GOT3 (cell line): ENCODE measurements around the gene IL13.

Experiments used
- DNase-seq: peaks from one replicate; lab custom pipeline; 2025; ENCODE audit warnings: mixed read lengths; lab: John Stamatoyannopoulos, UW

IL13 gene

GRCh38 chr5:132655821-132656773, 1.9 kb upstream of the IL13 start:
- no peak for DNase-seq

DNA sequence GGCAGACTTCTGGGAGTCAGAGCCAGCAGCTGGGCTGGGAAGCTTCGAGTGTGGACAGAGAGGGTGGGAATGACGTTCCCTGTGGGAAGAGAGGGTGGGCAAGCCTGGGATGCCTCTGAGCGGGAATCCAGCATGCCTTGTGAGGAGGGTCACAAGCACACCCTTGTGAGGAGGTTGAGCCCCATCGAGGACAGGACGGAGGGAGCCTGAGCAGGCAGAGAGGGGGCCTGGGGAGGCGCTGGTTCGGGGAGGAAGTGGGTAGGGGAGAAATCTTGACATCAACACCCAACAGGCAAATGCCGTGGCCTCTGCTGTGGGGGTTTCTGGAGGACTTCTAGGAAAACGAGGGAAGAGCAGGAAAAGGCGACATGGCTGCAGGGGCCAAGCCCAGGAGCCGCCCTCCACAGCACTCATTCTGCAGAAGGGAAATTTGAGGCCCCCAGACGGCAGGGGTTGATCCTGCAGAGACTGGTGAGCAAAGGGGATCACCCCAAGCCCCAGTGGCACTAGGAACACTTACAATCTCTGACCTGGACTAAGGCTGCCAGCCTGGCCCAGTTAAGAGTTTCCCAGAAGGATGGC, 1.1 kb upstream of the IL13 start:
- no peak for DNase-seq

- no peak for DNase-seq
Measured at GRCh38 chr5:132658381-132659302, 669 bp downstream of the IL13 start.

DNA sequence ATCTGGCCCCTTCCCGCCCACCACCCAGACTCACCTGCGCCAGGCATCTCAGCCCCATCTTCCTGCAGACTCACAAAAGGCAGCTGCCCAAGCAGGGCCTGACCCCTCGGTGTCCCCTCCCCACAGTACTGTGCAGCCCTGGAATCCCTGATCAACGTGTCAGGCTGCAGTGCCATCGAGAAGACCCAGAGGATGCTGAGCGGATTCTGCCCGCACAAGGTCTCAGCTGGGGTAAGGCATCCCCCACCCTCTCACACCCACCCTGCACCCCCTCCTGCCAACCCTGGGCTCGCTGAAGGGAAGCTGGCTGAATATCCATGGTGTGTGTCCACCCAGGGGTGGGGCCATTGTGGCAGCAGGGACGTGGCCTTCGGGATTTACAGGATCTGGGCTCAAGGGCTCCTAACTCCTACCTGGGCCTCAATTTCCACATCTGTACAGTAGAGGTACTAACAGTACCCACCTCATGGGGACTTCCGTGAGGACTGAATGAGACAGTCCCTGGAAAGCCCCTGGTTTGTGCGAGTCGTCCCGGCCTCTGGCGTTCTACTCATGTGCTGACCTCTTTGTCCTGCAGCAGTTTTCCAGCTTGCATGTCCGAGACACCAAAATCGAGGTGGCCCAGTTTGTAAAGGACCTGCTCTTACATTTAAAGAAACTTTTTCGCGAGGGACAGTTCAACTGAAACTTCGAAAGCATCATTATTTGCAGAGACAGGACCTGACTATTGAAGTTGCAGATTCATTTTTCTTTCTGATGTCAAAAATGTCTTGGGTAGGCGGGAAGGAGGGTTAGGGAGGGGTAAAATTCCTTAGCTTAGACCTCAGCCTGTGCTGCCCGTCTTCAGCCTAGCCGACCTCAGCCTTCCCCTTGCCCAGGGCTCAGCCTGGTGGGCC, 1.9 kb downstream of the IL13 start:
- DNase-seq = no peak

GRCh38 chr5:132661231-132662003, 3.4 kb downstream of the IL13 start:
- DNase-seq = no peak

DNA sequence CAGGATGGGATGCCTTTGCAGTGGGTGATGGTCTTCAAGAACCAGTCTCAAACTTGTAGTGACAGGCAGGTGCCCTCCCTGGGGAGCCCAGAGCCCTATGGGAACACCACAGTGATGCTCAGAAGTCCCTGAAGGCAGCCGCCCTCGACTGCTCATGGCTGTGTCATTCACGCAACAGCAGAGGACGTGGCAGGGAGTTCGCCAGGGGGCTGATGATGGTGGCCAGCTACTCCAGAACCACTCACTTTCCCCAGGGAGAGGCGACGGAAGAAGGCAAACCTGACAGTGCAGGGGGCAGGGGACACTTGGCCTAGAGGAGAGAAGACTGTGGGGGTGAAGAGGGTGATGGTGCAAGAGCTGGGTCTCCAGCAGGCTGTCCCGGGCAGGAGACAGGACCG, 4.0 kb downstream of the IL13 start:
- no peak for DNase-seq

- DNase-seq = no peak
Measured at GRCh38 chr5:132662925-132663770, 5.2 kb downstream of the IL13 start.

DNA sequence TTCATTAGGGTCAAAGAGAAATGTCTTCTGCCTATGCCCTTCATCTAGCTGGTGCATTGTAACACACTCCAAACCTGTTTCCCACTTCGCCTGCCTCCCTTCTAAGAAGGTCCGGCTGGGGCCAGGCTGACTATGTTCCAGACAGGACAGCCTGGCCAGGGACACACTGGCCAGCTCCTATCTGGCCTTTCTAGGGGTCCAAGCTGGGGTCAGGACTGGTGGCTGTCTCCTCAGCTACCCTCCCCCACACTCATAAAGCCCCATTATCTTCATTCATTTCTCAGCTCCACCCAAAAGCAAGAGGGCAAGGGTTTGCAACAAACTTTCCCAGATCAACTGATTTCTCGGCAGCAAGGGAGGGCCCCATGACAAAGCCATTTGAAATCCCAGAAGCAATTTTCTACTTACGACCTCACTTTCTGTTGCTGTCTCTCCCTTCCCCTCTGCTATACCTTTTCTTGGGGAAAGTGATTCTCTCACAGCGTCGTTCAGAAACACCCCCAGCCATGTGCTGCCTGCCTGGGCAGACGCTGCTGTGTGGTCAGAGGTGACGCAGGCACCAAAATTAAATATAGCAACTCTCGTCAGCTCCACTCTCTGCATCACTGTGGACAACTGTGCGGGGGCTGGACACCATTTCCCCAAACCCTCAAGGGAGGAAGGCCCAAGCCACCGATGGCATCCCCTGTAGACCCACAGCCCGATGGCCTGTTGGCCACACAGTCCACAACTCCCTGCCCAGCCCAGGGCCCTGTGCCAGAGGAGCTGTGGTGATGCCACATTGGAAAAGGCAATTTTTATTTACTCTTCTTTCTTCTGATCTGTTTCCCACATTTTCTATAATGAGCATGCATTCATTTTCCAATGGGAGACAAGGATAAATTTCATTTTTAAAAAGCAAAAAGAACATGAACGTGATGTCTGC, 6.1 kb downstream of the IL13 start:
- no peak for DNase-seq

GRCh38 chr5:132664696-132665209, 6.8 kb downstream of the IL13 start:
- DNase-seq = no peak

DNA sequence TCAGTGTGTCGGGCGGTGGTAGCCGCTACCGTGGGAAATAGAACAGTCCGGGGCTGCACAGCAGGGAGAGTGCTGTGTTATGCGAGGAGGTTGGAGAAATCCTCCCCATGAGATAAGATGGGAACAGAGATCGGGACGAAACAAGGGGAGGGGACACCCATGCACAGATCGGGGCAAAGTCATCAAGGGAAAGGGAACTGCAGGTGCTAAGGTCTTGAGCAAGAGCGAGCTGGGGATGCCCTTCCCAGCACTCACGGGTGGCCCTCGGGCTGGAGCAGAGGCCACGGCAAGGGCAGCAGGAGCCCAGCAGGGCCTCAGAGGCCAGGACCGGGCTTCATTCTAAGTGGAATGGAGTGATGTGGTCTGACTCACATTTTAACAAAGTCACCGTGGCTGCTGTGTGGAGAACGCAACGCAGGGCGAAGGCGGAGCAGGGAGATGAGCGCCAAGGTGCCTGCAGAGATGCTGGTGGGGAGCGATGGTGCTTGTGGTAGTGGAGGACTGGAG, 7.7 kb downstream of the IL13 start:
- no peak for DNase-seq

GRCh38 chr5:132666310-132667123, 8.5 kb downstream of the IL13 start:
- DNase-seq = no peak

GRCh38 chr5:132667309-132667708, 9.3 kb downstream of the IL13 start:
- DNase-seq = no peak

GRCh38 chr5:132667761-132668705, 10.1 kb downstream of the IL13 start:
- DNase-seq = no peak

DNA sequence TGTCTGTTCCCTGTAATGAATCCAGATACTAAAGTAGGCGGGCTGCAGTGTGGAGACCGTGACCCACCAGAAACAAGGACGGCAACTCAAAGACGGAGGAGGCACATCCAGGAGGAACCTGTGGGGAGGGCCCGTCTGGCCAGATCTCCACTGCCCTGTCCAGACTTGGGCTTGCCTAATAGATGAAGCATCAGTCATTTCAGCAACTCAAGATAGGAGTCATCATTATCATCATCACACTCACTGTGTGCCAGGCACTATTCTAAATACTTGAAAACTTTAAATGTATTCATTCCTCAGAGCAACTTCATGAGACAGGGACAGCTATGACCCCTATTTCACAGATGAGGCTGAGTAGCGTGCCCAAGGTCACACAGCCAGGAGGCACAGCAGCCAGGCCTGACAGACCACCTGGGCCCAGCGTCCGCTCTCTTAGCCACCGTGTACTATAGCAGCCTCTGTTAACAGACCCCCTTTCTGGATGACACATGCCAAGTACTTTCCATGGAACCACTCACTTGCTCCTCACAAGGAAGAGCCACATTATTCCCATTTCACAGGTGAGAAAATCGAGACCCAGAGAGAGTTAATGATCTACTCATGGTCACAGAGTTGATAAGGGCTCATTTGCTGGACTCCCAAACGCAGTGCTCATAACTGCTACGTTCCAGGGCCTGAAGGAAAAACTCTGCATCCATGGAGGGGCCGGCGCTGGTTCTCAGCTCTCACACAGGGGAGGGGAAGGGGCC, 10.9 kb downstream of the IL13 start:
- DNase-seq = no peak

DNA sequence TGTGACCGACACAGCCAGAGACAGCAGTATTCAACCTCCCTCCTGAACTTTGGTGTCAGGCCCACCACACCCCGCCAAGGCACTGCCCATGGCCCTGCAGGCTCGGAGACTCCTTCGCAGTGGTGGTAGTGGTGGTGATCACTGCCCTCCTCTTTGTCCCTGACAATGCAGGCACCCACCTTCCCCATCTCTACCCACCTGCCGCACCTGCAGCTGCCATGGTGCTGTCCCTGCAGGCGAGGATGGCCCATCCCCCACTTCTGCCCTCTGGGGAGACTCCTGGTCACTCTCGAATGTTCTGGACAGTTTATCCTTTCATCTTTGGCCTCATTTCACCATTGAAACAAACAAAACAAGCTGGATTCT, 11.5 kb downstream of the IL13 start:
- no peak for DNase-seq
